Measurements from ENCODE around the gene TNS3.

Gene TNS3

GRCh38 chr7:47284691-47285635 lies 296.9 kb downstream of the TNS3 start:
- Histone ChIP-seq H3K36me3 (peaks cover 55 to 100% (median 87%) of the 10 kb centered on the region in 11 experiments), H3K4me1 (peaks cover 0 to 34% (median 15%) of the 10 kb centered on the region in 10 experiments; a peak in 18 of 20 replicates), H3K4me3 (no peak overlapping the region), H3K27me3 (no peaks in the 10 kb centered on the region), H4K20me1 (peaks cover 0 to 100% (median 0%) of the 10 kb centered on the region in 11 experiments; a peak in 6 of 22 replicates), H3K4me2 (no peak overlapping the region), H3K27ac (no peak overlapping the region), H3K9ac (no peak overlapping the region), H3K9me3 (replicated peaks in 1 of 11) (peaks cover 8 to 31% (median 18%) of the 10 kb centered on the region in 11 experiments; a peak in 18 of 22 replicates)
- TF ChIP-seq Cebpa-rat (IDR thresholded peaks at IDR 0.05) = no peak

- H3K9ac ChIP-seq = no peak overlapping the region
- no peaks in the 10 kb centered on the region for H3K27me3 ChIP-seq
- H3K27ac ChIP-seq = no peak overlapping the region
- no peak for TF ChIP-seq Cebpa-rat (IDR thresholded peaks at IDR 0.05)
- H3K4me1 ChIP-seq = peaks cover 0 to 23% (median 17%) of the 10 kb centered on the region in 10 experiments; a peak in 16 of 20 replicates
- H3K36me3 ChIP-seq = peaks cover 53 to 100% (median 85%) of the 10 kb centered on the region in 11 experiments
- H4K20me1 ChIP-seq = peaks cover 0 to 100% (median 0%) of the 10 kb centered on the region in 11 experiments; a peak in 6 of 22 replicates
- no peak overlapping the region for H3K4me2 ChIP-seq
- no peak overlapping the region for H3K4me3 ChIP-seq
- H3K9me3 ChIP-seq (replicated peaks in 1 of 11) = peaks cover 8 to 31% (median 18%) of the 10 kb centered on the region in 11 experiments; a peak in 18 of 22 replicates
Observed at GRCh38 chr7:47283497-47284131, 298.3 kb downstream of the TNS3 start.

GRCh38 chr7:47282790-47283496 lies 299.0 kb downstream of the TNS3 start:
- Histone ChIP-seq H3K36me3 (peaks cover 49 to 100% (median 85%) of the 10 kb centered on the region in 11 experiments), H3K9ac (no peak overlapping the region), H3K27me3 (no peaks in the 10 kb centered on the region), H3K27ac (0 out of 22 replicates have a peak overlapping the region, but pooled peaks of 1 of the 11 experiments have one; percentile 3), H3K4me1 (peaks cover 0 to 19% (median 15%) of the 10 kb centered on the region in 10 experiments; a peak in 16 of 20 replicates), H3K4me3 (no peak overlapping the region), H3K9me3 (replicated peaks in 1 of 11) (peaks cover 8 to 31% (median 18%) of the 10 kb centered on the region in 11 experiments; a peak in 18 of 22 replicates), H4K20me1 (peaks cover 0 to 100% (median 0%) of the 10 kb centered on the region in 11 experiments; a peak in 6 of 22 replicates), H3K4me2 (no peak overlapping the region)
- TF ChIP-seq Cebpa-rat (IDR thresholded peaks at IDR 0.05) = no peak

- Histone ChIP-seq H3K4me1 (peaks cover 0 to 19% (median 15%) of the 10 kb centered on the region in 10 experiments; a peak in 16 of 20 replicates), H3K9me3 (replicated peaks in 1 of 11) (peaks cover 8 to 27% (median 18%) of the 10 kb centered on the region in 11 experiments; a peak in 18 of 22 replicates), H4K20me1 (peaks cover 0 to 100% (median 0%) of the 10 kb centered on the region in 11 experiments; a peak in 6 of 22 replicates), H3K4me2 (no peak overlapping the region), H3K9ac (no peak overlapping the region), H3K27me3 (no peaks in the 10 kb centered on the region), H3K36me3 (peaks cover 46 to 100% (median 85%) of the 10 kb centered on the region in 11 experiments), H3K4me3 (no peak overlapping the region), H3K27ac (0 out of 22 replicates have a peak overlapping the region, but pooled peaks of 2 of the 11 experiments have one; percentile 8 to 10)
- no peak for TF ChIP-seq Cebpa-rat (IDR thresholded peaks at IDR 0.05)
Observed at GRCh38 chr7:47281966-47282643, 299.8 kb downstream of the TNS3 start.

- H3K9ac ChIP-seq = no peak overlapping the region
- H4K20me1 ChIP-seq = peaks cover 0 to 100% (median 0%) of the 10 kb centered on the region in 11 experiments; a peak in 6 of 22 replicates
- H3K36me3 ChIP-seq = peaks cover 44 to 100% (median 87%) of the 10 kb centered on the region in 11 experiments
- no peak overlapping the region for H3K4me3 ChIP-seq
- H3K27ac ChIP-seq = peak overlapping the region in 2 of 11 experiments; percentile 27 to 55; a peak in 3 of 22 replicates
- peak overlapping the region in 5 of 11 experiments; percentile 43 to 56 (median 49); a peak in 4 of 22 replicates for H3K4me2 ChIP-seq
- H3K9me3 ChIP-seq (replicated peaks in 1 of 11) = peaks cover 2 to 21% (median 15%) of the 10 kb centered on the region in 11 experiments; a peak in 18 of 22 replicates
- H3K27me3 ChIP-seq = no peaks in the 10 kb centered on the region
- TF ChIP-seq Cebpa-rat (IDR thresholded peaks at IDR 0.05) = no peak
- H3K4me1 ChIP-seq = peaks cover 0 to 19% (median 15%) of the 10 kb centered on the region in 10 experiments; a peak in 16 of 20 replicates
Observed at GRCh38 chr7:47281161-47281560, 300.8 kb downstream of the TNS3 start.

GRCh38 chr7:47280114-47280513 lies 301.8 kb downstream of the TNS3 start:
- Histone ChIP-seq H3K36me3 (peaks cover 34 to 100% (median 83%) of the 10 kb centered on the region in 11 experiments), H3K4me1 (peaks cover 0 to 19% (median 15%) of the 10 kb centered on the region in 10 experiments; a peak in 16 of 20 replicates), H3K27ac (peak overlapping the region in 2 of 11 experiments; percentile 27 to 55; a peak in 3 of 22 replicates), H3K9me3 (replicated peaks in 1 of 11) (peaks cover 0 to 10% (median 5%) of the 10 kb centered on the region in 11 experiments; a peak in 18 of 22 replicates), H4K20me1 (peaks cover 0 to 100% (median 0%) of the 10 kb centered on the region in 11 experiments; a peak in 6 of 22 replicates), H3K27me3 (no peaks in the 10 kb centered on the region), H3K4me2 (peak overlapping the region in 8 of 11 experiments; percentile 43 to 64 (median 50); a peak in 16 of 22 replicates), H3K9ac (no peak overlapping the region), H3K4me3 (no peak overlapping the region)
- no peak for TF ChIP-seq Cebpa-rat (IDR thresholded peaks at IDR 0.05)

DNA sequence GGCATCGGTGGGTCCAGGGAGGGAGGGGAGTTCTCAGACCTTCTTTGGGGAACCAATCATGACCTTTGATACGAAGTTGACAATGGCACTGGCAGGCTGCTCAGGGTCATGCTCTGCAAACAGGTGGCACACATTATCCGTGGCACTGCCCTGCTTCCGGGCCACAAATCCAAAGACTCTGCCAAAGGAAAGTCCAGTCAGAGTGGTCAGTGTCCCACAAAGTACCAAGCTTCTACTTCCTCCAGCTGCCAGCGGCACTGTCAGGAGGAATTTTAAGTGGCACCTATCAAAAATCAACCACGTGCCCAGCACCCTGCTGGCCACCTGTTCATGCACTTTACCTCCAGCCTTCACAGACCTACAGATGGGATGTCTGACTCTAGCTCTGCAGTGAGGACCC lies 303.9 kb downstream of the TNS3 start:
- Histone ChIP-seq H4K20me1 (peaks cover 0 to 94% (median 0%) of the 10 kb centered on the region in 11 experiments; a peak in 5 of 22 replicates), H3K4me2 (no peak overlapping the region), H3K36me3 (peaks cover 13 to 89% (median 62%) of the 10 kb centered on the region in 11 experiments; a peak in 21 of 22 replicates), H3K9me3 (replicated peaks in 1 of 11) (no peaks in the 10 kb centered on the region), H3K4me3 (no peak overlapping the region), H3K27me3 (no peaks in the 10 kb centered on the region), H3K27ac (no peak overlapping the region), H3K4me1 (peaks cover 0 to 19% (median 15%) of the 10 kb centered on the region in 10 experiments; a peak in 16 of 20 replicates), H3K9ac (no peak overlapping the region)
- no peak for TF ChIP-seq Cebpa-rat (IDR thresholded peaks at IDR 0.05)
